ENCODE data around the gene FAM20C.

DNA sequence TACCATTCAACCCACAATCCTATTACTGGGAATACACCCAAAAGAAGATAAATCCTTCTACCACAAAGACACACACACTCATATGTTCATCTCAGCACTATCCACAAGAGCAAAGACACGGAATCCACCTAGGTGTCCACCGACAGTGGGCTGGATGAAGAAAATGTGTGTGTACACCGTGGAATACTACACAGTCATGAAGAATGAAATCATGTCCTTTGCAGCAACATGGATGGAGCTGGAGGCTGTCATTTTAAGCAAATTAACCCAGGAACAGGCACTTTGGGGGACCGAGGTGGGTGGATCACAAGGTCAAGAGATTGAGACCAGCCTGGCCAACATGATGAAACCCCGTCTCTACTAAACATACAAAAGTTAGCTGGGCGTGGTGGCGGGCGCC, 89.3 kb downstream of the FAM20C start:
- TF ChIP-seq, protein P1, sequence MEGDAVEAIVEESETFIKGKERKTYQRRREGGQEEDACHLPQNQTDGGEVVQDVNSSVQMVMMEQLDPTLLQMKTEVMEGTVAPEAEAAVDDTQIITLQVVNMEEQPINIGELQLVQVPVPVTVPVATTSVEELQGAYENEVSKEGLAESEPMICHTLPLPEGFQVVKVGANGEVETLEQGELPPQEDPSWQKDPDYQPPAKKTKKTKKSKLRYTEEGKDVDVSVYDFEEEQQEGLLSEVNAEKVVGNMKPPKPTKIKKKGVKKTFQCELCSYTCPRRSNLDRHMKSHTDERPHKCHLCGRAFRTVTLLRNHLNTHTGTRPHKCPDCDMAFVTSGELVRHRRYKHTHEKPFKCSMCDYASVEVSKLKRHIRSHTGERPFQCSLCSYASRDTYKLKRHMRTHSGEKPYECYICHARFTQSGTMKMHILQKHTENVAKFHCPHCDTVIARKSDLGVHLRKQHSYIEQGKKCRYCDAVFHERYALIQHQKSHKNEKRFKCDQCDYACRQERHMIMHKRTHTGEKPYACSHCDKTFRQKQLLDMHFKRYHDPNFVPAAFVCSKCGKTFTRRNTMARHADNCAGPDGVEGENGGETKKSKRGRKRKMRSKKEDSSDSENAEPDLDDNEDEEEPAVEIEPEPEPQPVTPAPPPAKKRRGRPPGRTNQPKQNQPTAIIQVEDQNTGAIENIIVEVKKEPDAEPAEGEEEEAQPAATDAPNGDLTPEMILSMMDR (IDR thresholded peaks at IDR 0.05): no peak
- TF ChIP-seq POLR2A (IDR thresholded peaks at IDR 0.05): no peak
- no peak for TF ChIP-seq EP300 (IDR thresholded peaks at IDR 0.05)
